Measurements from ENCODE around the gene UNCX. TPM values are rescaled to one million over a fixed set of nuclear protein-coding genes. Genes with fewer than 3 reads are reported as not detected.
A peak's percentile ranks its signal among the peaks of the same experiment; 100 is the strongest.

Gene UNCX
- total and polyA plus RNA-seq, 11 donors: not detected

DNA sequence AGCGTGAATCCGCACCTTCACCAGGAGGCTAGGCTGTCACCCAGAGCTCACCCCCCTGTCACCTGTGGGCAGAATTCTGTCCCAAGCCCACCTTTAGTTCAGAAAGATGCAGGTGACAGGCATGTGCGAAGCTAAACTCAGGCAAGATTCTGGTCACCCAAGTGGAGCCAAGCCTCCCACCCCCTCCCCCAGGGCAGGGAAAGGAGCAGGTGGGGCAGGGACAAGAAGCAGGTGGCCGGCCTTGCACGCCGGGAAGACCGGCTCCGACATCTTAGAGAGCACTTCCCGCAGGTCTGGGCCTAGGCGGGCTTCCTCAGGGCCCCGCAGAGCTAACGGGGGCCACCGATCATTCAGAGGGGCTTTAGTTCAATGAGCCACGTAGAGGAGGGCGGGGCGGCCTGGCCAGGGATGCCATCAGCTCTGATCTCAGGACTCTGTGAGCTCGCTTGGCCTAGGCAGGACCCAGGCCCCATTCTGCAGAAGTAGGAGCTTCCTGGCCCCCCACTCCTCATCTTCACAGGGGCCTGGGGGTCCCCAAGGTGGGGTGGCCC lies 19.9 kb downstream of the UNCX start:
- H3K4me1 ChIP-seq: peaks cover 0 to 15% (median 6%) of the 10 kb centered on the region in 12 donors
- H3K27ac ChIP-seq: no peak overlapping the region
- ATAC-seq (no peak), DNase-seq (peak in 1 of 5 donors; percentile 37)
- intact Hi-C loops (cut with DNase I): no loop called here
- 78 to 85% (median 82%) methylated on average over 13 to 17 of the region's 17 CpGs for WGBS, 4 donors
- TF ChIP-seq POLR2A (IDR thresholded peaks at IDR 0.05): no peak
- TF ChIP-seq, protein P1, sequence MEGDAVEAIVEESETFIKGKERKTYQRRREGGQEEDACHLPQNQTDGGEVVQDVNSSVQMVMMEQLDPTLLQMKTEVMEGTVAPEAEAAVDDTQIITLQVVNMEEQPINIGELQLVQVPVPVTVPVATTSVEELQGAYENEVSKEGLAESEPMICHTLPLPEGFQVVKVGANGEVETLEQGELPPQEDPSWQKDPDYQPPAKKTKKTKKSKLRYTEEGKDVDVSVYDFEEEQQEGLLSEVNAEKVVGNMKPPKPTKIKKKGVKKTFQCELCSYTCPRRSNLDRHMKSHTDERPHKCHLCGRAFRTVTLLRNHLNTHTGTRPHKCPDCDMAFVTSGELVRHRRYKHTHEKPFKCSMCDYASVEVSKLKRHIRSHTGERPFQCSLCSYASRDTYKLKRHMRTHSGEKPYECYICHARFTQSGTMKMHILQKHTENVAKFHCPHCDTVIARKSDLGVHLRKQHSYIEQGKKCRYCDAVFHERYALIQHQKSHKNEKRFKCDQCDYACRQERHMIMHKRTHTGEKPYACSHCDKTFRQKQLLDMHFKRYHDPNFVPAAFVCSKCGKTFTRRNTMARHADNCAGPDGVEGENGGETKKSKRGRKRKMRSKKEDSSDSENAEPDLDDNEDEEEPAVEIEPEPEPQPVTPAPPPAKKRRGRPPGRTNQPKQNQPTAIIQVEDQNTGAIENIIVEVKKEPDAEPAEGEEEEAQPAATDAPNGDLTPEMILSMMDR (IDR thresholded peaks at IDR 0.05): no peak
- no peak overlapping the region for H3K4me3 ChIP-seq
- H3K9me3 ChIP-seq: no peaks in the 10 kb centered on the region
- H3K27me3 ChIP-seq: peaks cover 61 to 97% (median 77%) of the 10 kb centered on the region in 9 donors
- no peaks in the 10 kb centered on the region for H3K36me3 ChIP-seq

DNA sequence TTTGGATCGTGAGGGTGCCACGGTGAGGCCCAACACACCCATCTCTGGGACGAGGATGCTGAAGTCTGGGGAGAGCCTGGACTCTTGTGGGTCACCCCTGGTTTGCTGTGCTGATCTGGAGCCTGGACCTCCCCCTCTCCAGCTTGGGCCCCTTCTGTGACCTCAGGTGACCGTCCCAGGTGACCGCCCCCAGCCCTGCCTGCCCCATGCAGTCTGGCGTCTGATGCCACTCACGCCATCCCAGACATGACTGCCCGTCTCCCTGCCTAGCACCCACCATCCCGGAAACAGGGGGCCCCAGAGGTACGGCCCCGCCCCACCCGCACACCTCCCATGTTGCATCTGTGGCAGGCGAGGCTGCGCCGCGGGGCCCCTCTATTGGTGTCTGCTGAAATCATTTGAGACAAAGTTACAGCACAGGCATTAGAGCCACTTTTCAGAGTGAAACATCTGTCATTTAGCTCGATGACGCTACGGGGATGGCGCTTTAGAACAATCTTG lies 21.1 kb downstream of the UNCX start:
- no peak overlapping the region for H3K4me3 ChIP-seq
- DNase-seq: peak in 1 of 5 donors; percentile 30

DNA sequence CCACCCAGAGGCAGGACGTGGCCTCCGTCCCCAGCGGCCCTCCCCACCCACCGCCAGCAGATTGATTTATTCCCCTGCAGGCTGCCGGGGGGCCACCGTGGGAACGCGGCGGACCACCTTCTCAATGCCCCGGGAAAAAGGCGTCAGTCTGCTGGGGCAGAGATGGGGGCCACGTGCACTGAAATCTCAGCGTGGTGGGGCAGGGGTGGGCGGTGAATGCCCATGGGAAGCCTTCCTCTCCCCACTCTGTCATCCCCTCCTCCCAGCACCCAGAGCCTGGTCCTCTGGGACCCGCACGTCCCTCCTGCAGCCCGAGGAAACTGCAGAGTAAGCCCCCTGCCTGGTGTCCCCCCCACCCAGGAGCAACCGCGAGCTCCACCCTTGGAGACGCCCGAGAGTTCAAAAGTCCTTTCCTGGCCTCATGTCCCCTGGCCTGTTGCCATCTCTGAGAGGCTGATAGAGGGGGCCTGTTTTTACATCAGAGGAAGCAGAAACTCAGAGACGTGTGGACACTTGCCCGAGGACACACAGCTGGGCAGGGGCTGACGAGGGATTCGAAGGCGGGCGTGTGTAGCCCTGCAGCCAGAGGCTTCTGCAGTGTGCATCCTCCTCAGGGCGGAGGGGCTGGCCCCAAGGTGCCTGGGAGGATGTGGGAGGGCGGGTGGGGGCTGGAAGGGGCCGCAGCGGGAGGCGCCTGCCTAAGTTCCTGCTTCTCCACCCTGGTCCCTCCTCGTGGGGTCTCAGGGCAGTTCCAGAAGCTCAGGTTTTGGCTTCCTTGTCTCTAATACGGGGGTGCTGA lies 21.8 kb downstream of the UNCX start:
- peaks cover 42 to 95% (median 63%) of the 10 kb centered on the region in 9 donors for H3K27me3 ChIP-seq
- no peaks in the 10 kb centered on the region for H3K36me3 ChIP-seq
- peak in 1 of 5 donors; percentile 46 for DNase-seq

More for the DNA sequence above, 21.1 kb downstream of the UNCX start:
- no peak for ATAC-seq
- peaks cover 0 to 5% (median 0%) of the 10 kb centered on the region in 12 donors for H3K4me1 ChIP-seq
- intact Hi-C loops (cut with DNase I): no loop called here
- H3K36me3 ChIP-seq: no peaks in the 10 kb centered on the region
- 63 to 78% (median 76%) methylated on average over 8 to 20 of the region's 20 CpGs for WGBS, 4 donors
- TF ChIP-seq, protein P1 (IDR thresholded peaks at IDR 0.05): no peak
- TF ChIP-seq POLR2A (IDR thresholded peaks at IDR 0.05): no peak
- H3K27me3 ChIP-seq: peaks cover 50 to 96% (median 66%) of the 10 kb centered on the region in 9 donors
- no peak overlapping the region for H3K27ac ChIP-seq
- H3K9me3 ChIP-seq: no peaks in the 10 kb centered on the region

More for the DNA sequence above, 21.8 kb downstream of the UNCX start:
- no peak for TF ChIP-seq POLR2A (IDR thresholded peaks at IDR 0.05)
- TF ChIP-seq, protein P1 (IDR thresholded peaks at IDR 0.05): no peak
- ATAC-seq: no peak
- H3K27ac ChIP-seq: no peak overlapping the region
- H3K9me3 ChIP-seq: no peaks in the 10 kb centered on the region
- no peak overlapping the region for H3K4me3 ChIP-seq
- H3K4me1 ChIP-seq: peaks cover 0 to 4% (median 0%) of the 10 kb centered on the region in 12 donors
- WGBS, 4 donors: 27 to 40% (median 33%) methylated on average over 16 to 34 of the region's 34 CpGs
- intact Hi-C loops (cut with DNase I): no loop called here

Measured in heart left ventricle (tissue), 16 donors.